ENCODE results near the gene KPNB1.
"Not testable (repeated sequence)": the region's sequence is repeated elsewhere in the genome, so short reads cannot be mapped to it uniquely, and the experiment has no call there.

Gene KPNB1

GRCh38 chr17:47682727-47683126 lies 33.0 kb downstream of the KPNB1 start:
- H3K9me3 Mint-ChIP-seq, H3K27me3 Mint-ChIP-seq, H3K4me3 Mint-ChIP-seq: not testable (repeated sequence)
- peaks cover 83% of the 10 kb centered on the region for H3K36me3 Mint-ChIP-seq (ENCODE audit: low read depth)
- peak overlapping the region; percentile 81 for H3K27ac Mint-ChIP-seq
- peaks cover 10% of the 10 kb centered on the region for H3K4me1 Mint-ChIP-seq (ENCODE audit: low read depth)

DNA sequence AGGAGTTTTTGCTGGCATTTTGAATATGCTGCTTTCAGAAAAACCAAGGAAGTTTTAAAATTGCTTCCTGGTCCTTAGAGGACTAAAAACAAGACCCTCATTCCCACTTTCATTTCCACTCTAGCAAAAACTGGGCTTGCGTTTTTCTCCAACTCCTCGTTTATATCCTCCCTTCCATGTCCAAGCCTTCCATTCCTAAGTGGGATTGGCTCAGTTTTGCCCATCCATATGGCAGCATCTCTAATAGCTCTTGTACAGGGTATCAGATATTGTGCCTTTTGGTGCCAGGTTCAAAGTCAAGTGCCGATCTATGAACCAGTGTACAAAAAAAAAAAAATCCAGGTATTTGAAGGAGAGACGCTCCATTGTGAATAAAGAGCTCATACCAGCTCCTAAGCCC lies 34.3 kb downstream of the KPNB1 start:
- Mint-ChIP-seq H3K4me3 (no peak overlapping the region), H3K4me1 (ENCODE audit: low read depth) (peaks cover 10% of the 10 kb centered on the region), H3K9me3 (no peaks in the 10 kb centered on the region), H3K36me3 (ENCODE audit: low read depth) (peaks cover 73% of the 10 kb centered on the region), H3K27ac (peak overlapping the region; percentile 2), H3K27me3 (no peaks in the 10 kb centered on the region)

DNA sequence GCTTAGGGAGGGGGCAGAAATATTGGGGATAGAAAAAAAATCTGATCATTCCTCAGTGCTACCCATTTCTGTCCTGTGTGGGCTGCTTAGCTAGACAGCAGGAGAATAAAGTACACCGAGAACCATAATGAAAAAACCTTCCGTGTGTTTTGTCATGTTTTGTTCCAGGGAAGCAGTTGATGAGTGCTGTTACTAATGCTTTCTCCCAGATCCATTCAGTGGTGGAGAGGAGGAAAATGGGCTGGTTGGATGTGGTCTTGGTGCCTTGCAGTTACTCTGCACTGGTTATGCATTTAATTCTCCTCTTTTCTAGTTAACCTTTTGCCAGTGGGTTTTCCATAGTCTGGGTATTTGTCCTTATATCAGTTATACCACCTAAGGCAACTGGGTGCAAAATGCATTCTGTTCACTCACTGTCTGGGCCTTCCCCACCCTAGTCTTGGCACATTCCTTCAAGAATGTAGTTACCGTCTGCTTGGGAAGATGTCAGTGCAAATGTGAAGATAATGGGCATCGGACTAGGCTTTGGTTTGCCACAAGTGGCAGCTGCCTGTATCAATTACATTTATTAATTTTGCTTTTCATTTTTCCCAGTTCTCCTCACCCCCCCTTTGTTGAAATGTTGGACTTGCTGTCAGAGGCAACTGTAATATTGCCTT lies 34.9 kb downstream of the KPNB1 start:
- Mint-ChIP-seq H3K27me3 (no peaks in the 10 kb centered on the region), H3K9me3 (no peaks in the 10 kb centered on the region), H3K27ac (no peak overlapping the region), H3K4me1 (ENCODE audit: low read depth) (peaks cover 10% of the 10 kb centered on the region), H3K36me3 (ENCODE audit: low read depth) (peaks cover 67% of the 10 kb centered on the region), H3K4me3 (no peak overlapping the region)

DNA sequence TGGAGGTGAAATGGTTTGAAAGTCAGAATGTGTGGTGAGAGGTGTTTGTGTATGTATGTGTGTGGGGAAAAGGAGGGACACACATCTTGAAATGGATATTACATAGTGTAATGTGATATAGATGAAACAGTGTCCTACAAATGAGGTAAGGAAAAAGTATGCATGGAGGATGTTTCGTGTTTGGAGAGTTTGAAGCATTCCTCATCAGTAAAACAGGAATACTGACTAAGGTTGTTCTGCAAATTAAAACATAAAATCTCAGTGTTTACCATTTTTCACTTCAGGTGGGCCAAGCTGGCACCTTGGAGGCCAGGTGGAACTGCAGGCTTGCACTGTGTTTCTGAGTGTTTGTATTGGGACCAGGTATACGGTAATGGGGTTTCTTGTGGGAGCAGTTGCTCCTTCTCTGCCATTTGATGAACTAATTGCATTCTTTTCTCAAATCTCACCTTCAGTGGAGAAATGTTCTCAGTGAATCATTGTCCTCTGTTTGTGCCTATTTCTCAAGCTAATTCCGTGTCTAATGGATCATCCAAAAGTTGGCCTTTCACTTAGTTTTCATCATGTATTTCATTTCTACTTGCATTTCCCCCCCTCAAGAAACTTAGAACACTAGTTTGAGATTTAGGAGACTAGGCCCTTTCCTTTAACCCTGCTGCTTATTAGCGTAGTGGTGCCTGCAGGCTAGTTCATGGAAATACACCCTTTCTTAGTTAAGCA lies 36.0 kb downstream of the KPNB1 start:
- no peak overlapping the region for H3K4me3 Mint-ChIP-seq
- H3K9me3 Mint-ChIP-seq = no peaks in the 10 kb centered on the region
- H3K27ac Mint-ChIP-seq = peak overlapping the region; percentile 7
- peaks cover 56% of the 10 kb centered on the region for H3K36me3 Mint-ChIP-seq (ENCODE audit: low read depth)
- no peaks in the 10 kb centered on the region for H3K27me3 Mint-ChIP-seq
- H3K4me1 Mint-ChIP-seq (ENCODE audit: low read depth) = peaks cover 19% of the 10 kb centered on the region

DNA sequence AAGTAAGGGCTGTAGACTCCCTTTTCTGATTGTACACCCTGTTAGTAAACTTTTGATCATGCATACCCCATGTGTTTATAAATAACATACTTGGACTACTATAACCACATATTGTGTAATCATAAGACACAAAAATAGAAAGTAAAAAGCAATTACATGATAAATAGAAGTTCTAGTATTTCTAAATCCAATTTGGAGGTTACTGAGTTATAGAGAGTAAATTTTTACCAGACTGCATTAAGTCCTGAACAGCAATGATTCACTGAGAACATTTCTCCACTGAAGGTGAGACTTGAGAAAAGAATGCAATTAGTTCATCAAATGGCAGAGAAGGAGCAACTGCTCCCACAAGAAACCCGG lies 36.5 kb downstream of the KPNB1 start:
- H3K4me1 Mint-ChIP-seq (ENCODE audit: low read depth) = peaks cover 19% of the 10 kb centered on the region
- no peaks in the 10 kb centered on the region for H3K9me3 Mint-ChIP-seq
- H3K36me3 Mint-ChIP-seq (ENCODE audit: low read depth) = peaks cover 53% of the 10 kb centered on the region
- H3K27ac Mint-ChIP-seq = peak overlapping the region; percentile 29
- no peak overlapping the region for H3K4me3 Mint-ChIP-seq
- no peaks in the 10 kb centered on the region for H3K27me3 Mint-ChIP-seq

DNA sequence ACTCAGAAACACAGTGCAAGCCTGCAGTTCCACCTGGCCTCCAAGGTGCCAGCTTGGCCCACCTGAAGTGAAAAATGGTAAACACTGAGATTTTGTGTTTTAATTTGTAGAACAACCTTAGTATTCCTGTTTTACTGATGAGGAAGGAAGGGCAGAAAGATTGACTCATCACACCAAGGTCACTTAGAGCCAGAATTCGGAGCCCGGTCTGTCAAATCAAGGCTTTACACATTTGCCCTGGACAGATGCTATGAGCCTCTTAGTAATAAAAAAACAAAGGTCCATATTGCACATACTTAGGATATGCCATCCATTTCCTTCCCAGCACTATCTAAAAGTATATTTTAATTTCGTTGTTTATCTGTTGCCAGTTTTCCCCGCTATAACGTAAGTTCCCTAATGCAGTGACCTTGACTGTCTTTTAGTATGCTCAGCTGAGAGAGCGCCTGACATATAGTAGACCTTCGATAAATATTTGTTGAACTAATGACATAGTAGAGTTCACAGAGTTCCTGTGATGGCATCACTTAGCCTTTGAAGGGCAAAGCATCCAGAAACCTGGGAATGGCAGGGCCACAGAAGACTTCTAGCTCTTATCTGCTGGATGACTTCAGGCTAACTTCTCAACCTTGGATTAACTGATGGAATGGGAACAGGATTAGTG lies 37.1 kb downstream of the KPNB1 start:
- Mint-ChIP-seq H3K27ac (peak overlapping the region; percentile 29), H3K36me3 (ENCODE audit: low read depth) (peaks cover 48% of the 10 kb centered on the region), H3K9me3 (no peaks in the 10 kb centered on the region), H3K4me3 (no peak overlapping the region), H3K27me3 (no peaks in the 10 kb centered on the region), H3K4me1 (ENCODE audit: low read depth) (peaks cover 23% of the 10 kb centered on the region)

DNA sequence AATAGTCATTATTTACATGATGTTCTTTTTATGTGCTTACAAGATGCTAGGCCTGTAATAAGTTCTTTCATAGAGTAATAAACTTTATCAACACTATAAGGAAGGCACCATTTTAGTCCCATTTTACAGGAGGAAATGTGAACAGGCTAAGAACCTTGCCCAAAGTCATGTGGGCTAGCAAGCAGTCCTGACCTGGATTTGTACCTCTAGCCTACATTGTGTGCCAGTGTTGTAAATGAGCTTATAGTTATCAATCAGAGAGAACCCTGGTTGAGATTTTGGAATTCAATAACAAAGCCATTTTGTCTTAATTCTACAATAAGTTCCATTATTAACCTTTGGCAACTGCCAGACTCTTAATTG lies 37.6 kb downstream of the KPNB1 start:
- Mint-ChIP-seq H3K27ac (peak overlapping the region; percentile 17), H3K4me1 (ENCODE audit: low read depth) (peaks cover 24% of the 10 kb centered on the region), H3K4me3 (no peak overlapping the region), H3K36me3 (ENCODE audit: low read depth) (peaks cover 43% of the 10 kb centered on the region), H3K27me3 (no peaks in the 10 kb centered on the region), H3K9me3 (no peaks in the 10 kb centered on the region)

DNA sequence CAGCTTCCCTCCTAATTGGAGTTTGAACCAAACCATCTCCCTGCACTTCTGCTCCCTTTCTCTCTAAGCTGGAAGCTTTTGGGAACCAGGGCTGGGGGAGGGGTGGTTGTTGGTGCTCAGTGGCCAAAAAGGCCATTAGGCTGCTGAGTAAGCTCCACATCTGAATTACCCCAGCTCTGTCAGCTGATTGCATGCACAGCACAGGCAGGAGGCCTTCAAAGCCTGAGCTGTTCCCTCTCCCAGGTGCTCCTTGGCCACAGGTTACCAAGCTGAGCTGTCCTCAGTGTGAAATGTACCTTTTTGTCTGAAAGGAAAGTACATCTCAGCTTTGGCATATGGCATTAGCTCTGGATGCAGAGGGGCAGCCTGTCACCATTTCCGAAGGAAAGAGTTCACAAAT lies 38.0 kb downstream of the KPNB1 start:
- peaks cover 25% of the 10 kb centered on the region for H3K4me1 Mint-ChIP-seq (ENCODE audit: low read depth)
- no peaks in the 10 kb centered on the region for H3K27me3 Mint-ChIP-seq
- H3K4me3 Mint-ChIP-seq = no peak overlapping the region
- H3K36me3 Mint-ChIP-seq (ENCODE audit: low read depth) = peaks cover 38% of the 10 kb centered on the region
- H3K9me3 Mint-ChIP-seq = no peaks in the 10 kb centered on the region
- peak overlapping the region; percentile 43 for H3K27ac Mint-ChIP-seq

GRCh38 chr17:47690121-47690520 lies 40.4 kb downstream of the KPNB1 start:
- Mint-ChIP-seq H3K36me3 (ENCODE audit: low read depth) (peaks cover 16% of the 10 kb centered on the region), H3K27me3 (no peaks in the 10 kb centered on the region), H3K9me3 (no peaks in the 10 kb centered on the region), H3K4me3 (no peak overlapping the region), H3K27ac (no peak overlapping the region), H3K4me1 (ENCODE audit: low read depth) (peaks cover 34% of the 10 kb centered on the region)

- Mint-ChIP-seq H3K9me3 (no peaks in the 10 kb centered on the region), H3K36me3 (ENCODE audit: low read depth) (peaks cover 2% of the 10 kb centered on the region), H3K27ac (no peak overlapping the region), H3K4me1 (ENCODE audit: low read depth) (peaks cover 54% of the 10 kb centered on the region), H3K27me3 (no peaks in the 10 kb centered on the region), H3K4me3 (peak overlapping the region; percentile 89)
Observed at GRCh38 chr17:47692137-47692894, 42.6 kb downstream of the KPNB1 start.

- Mint-ChIP-seq H3K4me1 (ENCODE audit: low read depth) (peaks cover 61% of the 10 kb centered on the region), H3K36me3 (ENCODE audit: low read depth) (peaks cover 4% of the 10 kb centered on the region), H3K27me3 (no peaks in the 10 kb centered on the region), H3K27ac (peak overlapping the region; percentile 93), H3K4me3 (peak overlapping the region; percentile 89), H3K9me3 (no peaks in the 10 kb centered on the region)
Observed at GRCh38 chr17:47692895-47693730, 43.4 kb downstream of the KPNB1 start.

DNA sequence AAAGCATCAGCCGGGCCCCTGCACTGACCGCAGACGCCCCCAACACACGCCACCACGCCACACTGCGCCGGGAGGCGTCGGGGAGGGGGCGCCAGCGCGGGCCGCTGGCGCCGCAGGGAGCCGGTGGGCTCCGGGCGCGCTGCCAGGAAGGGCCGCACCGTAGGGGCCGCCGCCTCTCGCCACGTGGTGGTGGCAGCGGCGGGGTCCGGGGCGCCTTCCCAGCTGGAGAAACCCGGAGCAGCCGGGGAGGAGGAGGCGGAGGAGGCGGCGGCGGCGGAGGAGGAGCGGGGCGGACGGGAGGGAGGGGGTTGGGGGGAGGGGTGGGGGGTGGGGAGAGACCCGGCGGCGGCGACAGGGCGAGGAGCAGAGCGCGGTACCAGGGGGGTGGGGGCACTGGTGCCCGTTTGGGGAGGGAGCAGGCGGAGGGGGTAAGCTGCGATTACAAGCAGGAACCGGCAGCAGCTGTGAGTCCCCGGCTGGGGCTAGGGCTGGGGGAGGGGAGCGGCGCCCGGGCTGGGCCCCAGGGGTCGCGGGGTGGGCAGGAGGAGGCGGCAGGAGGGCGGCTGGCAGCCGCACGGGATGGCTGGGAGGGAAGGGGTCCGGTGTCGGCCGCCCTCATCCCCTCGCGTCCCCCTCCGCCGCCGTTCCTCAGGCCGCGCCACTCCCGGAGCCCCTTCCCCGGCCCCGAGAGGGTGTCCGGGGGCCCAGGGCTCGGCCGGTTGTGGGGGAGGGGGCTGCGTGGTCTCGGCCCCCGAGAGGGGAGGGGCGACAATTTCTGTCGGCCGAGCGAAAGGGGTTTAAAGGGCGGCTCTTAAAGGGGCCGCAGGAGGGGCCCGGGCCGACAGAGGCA lies 44.2 kb downstream of the KPNB1 start, which contains the start of gene TBKBP1:
Gene TBKBP1, plus strand, starts transcription at position 431 of the 850 bp plus-strand sequence. CDS start 1,952 bp downstream, outside the sequence.
- H3K36me3 Mint-ChIP-seq (ENCODE audit: low read depth) = peaks cover 4% of the 10 kb centered on the region
- H3K27me3 Mint-ChIP-seq = no peaks in the 10 kb centered on the region
- peak within 1 kb of the TSS; percentile 93 for H3K27ac Mint-ChIP-seq
- H3K4me1 Mint-ChIP-seq (ENCODE audit: low read depth) = peaks cover 69% of the 10 kb centered on the region
- peak within 1 kb of the TSS; percentile 89 for H3K4me3 Mint-ChIP-seq
- H3K9me3 Mint-ChIP-seq = no peaks in the 10 kb centered on the region

- Mint-ChIP-seq H3K4me3 (peak overlapping the region; percentile 80), H3K36me3 (ENCODE audit: low read depth) (peaks cover 4% of the 10 kb centered on the region), H3K4me1 (ENCODE audit: low read depth) (peaks cover 76% of the 10 kb centered on the region), H3K27me3 (no peaks in the 10 kb centered on the region), H3K9me3 (no peaks in the 10 kb centered on the region), H3K27ac (peak overlapping the region; percentile 86)
Observed at GRCh38 chr17:47694581-47695428, 45.1 kb downstream of the KPNB1 start.

Measured in stimulated activated naive CD8-positive, alpha-beta T cell treated with anti-CD3 and anti-CD28 coated beads, Interleukin-15, Interleukin-2, amounts not matched to agents 100 ng/mL and 50 ng/mL, for 24 hours (primary cell).